SU-DHL-6 (cell line): ENCODE results near the gene TLCD3B.

ENCODE experiments used
- H2AFZ ChIP-seq: fragments of 200-600 bp; sonication (generic); 2 replicates; pipeline ENCODE4 v1.6.1; 2014; ENCODE audit warnings: low read depth, mild to moderate bottlenecking, moderate library complexity, mixed read lengths, antibody characterized with exemption, low read length; ENCODE audit not compliant: severe bottlenecking
- H3F3A ChIP-seq: fragments of 200-600 bp; shearing (Covaris generic); 2 replicates; pipeline ENCODE4 v1.6.0; 2016; ENCODE audit warnings: antibody characterized with exemption, mild to moderate bottlenecking; ENCODE audit not compliant: insufficient read depth
- H3K27ac ChIP-seq: fragments of 200-600 bp; sonication (generic); 2 replicates; pipeline ENCODE4 v1.5.1; 2016; ENCODE audit warnings: low read depth, mild to moderate bottlenecking, low read length, moderate library complexity, mixed read lengths
- H3K27me3 ChIP-seq: fragments of 200-600 bp; sonication (generic), shearing (Covaris generic); 2 replicates; pipeline ENCODE4 v1.6.0; 2014; ENCODE audit warnings: mild to moderate bottlenecking, low read length
- H3K36me3 ChIP-seq: fragments of 200-600 bp; sonication (generic); 2 replicates; pipeline ENCODE4 v1.6.1; 2014; ENCODE audit warnings: mild to moderate bottlenecking, low read length, mixed read lengths
- H3K4me2 ChIP-seq: fragments of 300-600, 200-600 bp; shearing (Covaris generic), sonication (generic); 2 replicates; pipeline ENCODE4 v1.6.0; 2014; ENCODE audit warnings: low read length, low read depth, mild to moderate bottlenecking; ENCODE audit not compliant: poor library complexity, severe bottlenecking
- H3K4me3 ChIP-seq: fragments of 200-600 bp; sonication (generic); 2 replicates; pipeline ENCODE4 v1.5.1; 2014; ENCODE audit warnings: antibody characterized with exemption, low read length, mild to moderate bottlenecking, mixed read lengths; ENCODE audit not compliant: insufficient read depth, poor library complexity, severe bottlenecking
- H3K79me2 ChIP-seq: fragments of 200-600 bp; sonication (generic); 2 replicates; pipeline ENCODE4 v1.6.1; 2014; ENCODE audit warnings: mild to moderate bottlenecking, low read length, moderate library complexity; ENCODE audit not compliant: insufficient read depth
- H3K9ac ChIP-seq: fragments of 200-600 bp; sonication (generic); 2 replicates; pipeline ENCODE4 v1.7.0; 2014; ENCODE audit warnings: mild to moderate bottlenecking, low read length
- H3K9me2 ChIP-seq: fragments of 200-600 bp; sonication (generic); replicated peaks from 2 replicates; pipeline ENCODE4 v1.6.1; 2014; ENCODE audit warnings: low read length; ENCODE audit not compliant: insufficient read depth
- H3K9me3 ChIP-seq: fragments of 200-600 bp; sonication (generic); 2 replicates; pipeline ENCODE4 v1.6.1; 2014; ENCODE audit warnings: low read length, mixed read lengths; ENCODE audit not compliant: insufficient read depth
- H4K20me1 ChIP-seq: fragments of 200-600 bp; sonication (generic); 2 replicates; pipeline ENCODE4 v1.6.1; 2014; ENCODE audit warnings: low read depth, mild to moderate bottlenecking, antibody characterized with exemption, low read length, moderate library complexity, mixed read lengths
- CTCF ChIP-seq: fragments of 200-600 bp; sonication (generic); IDR thresholded peaks from one replicate; pipeline ENCODE4 v1.5.1; 2017; ENCODE audit warnings: antibody characterized with exemption, mild to moderate bottlenecking, low read length, moderate library complexity; ENCODE audit not compliant: insufficient read depth, poor library complexity, severe bottlenecking
- EZH2phosphoT487 ChIP-seq: fragments of 200-600 bp; sonication (generic), shearing (Covaris generic); conservative IDR thresholded peaks from 2 replicates; pipeline ENCODE4 v1.6.1; 2018; ENCODE audit warnings: mild to moderate bottlenecking, antibody characterized with exemption, low read length, moderate library complexity, mixed read lengths

The TLCD3B gene

GRCh38 chr16:29995911-29996765, 34.9 kb downstream of the TLCD3B start, which contains the start of gene INO80E:
Gene INO80E, plus strand, starts transcription at chr16:29996241. Its CDS starts 70 bp downstream, at chr16:29996311.
- peak within 1 kb of the TSS; percentile 89 for H3K4me2 ChIP-seq
- H3K27ac ChIP-seq = peak within 1 kb of the TSS; percentile 93
- no peaks in the 10 kb centered on the region for H3K36me3 ChIP-seq
- peak within 1 kb of the TSS; percentile 89 for H3K9ac ChIP-seq
- H3K27me3 ChIP-seq = no peaks in the 10 kb centered on the region
- TF ChIP-seq CTCF (no peak), EZH2phosphoT487 (no peak)
- no peaks in the 10 kb centered on the region for H4K20me1 ChIP-seq
- peak within 1 kb of the TSS; percentile 85 for H2AFZ ChIP-seq
- H3K79me2 ChIP-seq = peaks cover 11% of the 10 kb centered on the region
- peaks cover 10% of the 10 kb centered on the region; the same call in 1 of the 2 replicates for H3F3A ChIP-seq
- no peaks in the 10 kb centered on the region for H3K9me2 ChIP-seq
- peak within 1 kb of the TSS; percentile 80 for H3K4me3 ChIP-seq
- no peaks in the 10 kb centered on the region for H3K9me3 ChIP-seq

GRCh38 chr16:29995324-29995910, 35.7 kb downstream of the TLCD3B start, which contains the start of gene HIRIP3:
Gene HIRIP3, minus strand, starts transcription at chr16:29995617. Its CDS starts 12 bp downstream, at chr16:29995605.
- no peaks in the 10 kb centered on the region for H3K9me3 ChIP-seq
- H3K9me2 ChIP-seq = no peaks in the 10 kb centered on the region
- peak within 1 kb of the TSS; percentile 85 for H2AFZ ChIP-seq
- peaks cover 10% of the 10 kb centered on the region; the same call in 1 of the 2 replicates for H3F3A ChIP-seq
- peak within 1 kb of the TSS; percentile 80 for H3K4me3 ChIP-seq
- no peaks in the 10 kb centered on the region for H3K36me3 ChIP-seq
- TF ChIP-seq CTCF (no peak), EZH2phosphoT487 (no peak)
- peak within 1 kb of the TSS; percentile 93 for H3K27ac ChIP-seq
- no peaks in the 10 kb centered on the region for H3K27me3 ChIP-seq
- H3K4me2 ChIP-seq = peak within 1 kb of the TSS; percentile 89
- peaks cover 11% of the 10 kb centered on the region for H3K79me2 ChIP-seq
- no peaks in the 10 kb centered on the region for H4K20me1 ChIP-seq
- H3K9ac ChIP-seq = peak within 1 kb of the TSS; percentile 89

GRCh38 chr16:29994600-29995323, 36.3 kb downstream of the TLCD3B start:
- H3K4me3 ChIP-seq = peak overlapping the region; percentile 80
- H3F3A ChIP-seq = peaks cover 10% of the 10 kb centered on the region; the same call in 1 of the 2 replicates
- TF ChIP-seq EZH2phosphoT487 (no peak), CTCF (no peak)
- H4K20me1 ChIP-seq = no peaks in the 10 kb centered on the region
- H2AFZ ChIP-seq = no peak overlapping the region
- no peaks in the 10 kb centered on the region for H3K36me3 ChIP-seq
- peak overlapping the region; percentile 89 for H3K4me2 ChIP-seq
- H3K27me3 ChIP-seq = no peaks in the 10 kb centered on the region
- peak overlapping the region; percentile 93 for H3K27ac ChIP-seq
- peak overlapping the region; percentile 89 for H3K9ac ChIP-seq
- no peaks in the 10 kb centered on the region for H3K9me2 ChIP-seq
- no peaks in the 10 kb centered on the region for H3K9me3 ChIP-seq
- H3K79me2 ChIP-seq = peaks cover 11% of the 10 kb centered on the region
